ENCODE data around the gene TICRR.

The TICRR gene

GRCh38 chr15:89627256-89627970 lies 52.1 kb downstream of the TICRR start:
- Histone ChIP-seq H2AK5ac (ENCODE audit: low read length, severe bottlenecking) (no peak overlapping the region), H2BK5ac (ENCODE audit: low read depth, low read length, poor library complexity, severe bottlenecking) (no peak overlapping the region), H3K9me3 (ENCODE audit: control insufficient read depth, low read length) (no peaks in the 10 kb centered on the region), H2BK15ac (ENCODE audit: low read depth, poor library complexity, severe bottlenecking) (no peak overlapping the region), H2BK12ac (ENCODE audit: low read length in 2 of 2) (no peak overlapping the region), H2BK120ac (ENCODE audit: low read depth, low read length) (no peak overlapping the region), H3K36me3 (ENCODE audit: control insufficient read depth in 1 of 2, insufficient read depth in 2 of 2, low read depth in 1 of 2, low read length in 2 of 2) (peaks cover 84 to 92% of the 10 kb centered on the region in 2 experiments), H3K23ac (ENCODE audit: low read length in 2 of 2) (no peak overlapping the region), H3K14ac (ENCODE audit: low read length in 2 of 2) (no peak overlapping the region), H3K9ac (ENCODE audit: low read length) (no peak overlapping the region), H3K4ac (ENCODE audit: low read depth in 1 of 2, low read length in 2 of 2) (no peak overlapping the region), H3K79me1 (replicated peaks; ENCODE audit: low read length, poor library complexity, severe bottlenecking) (peaks cover 13% of the 10 kb centered on the region), H3K18ac (ENCODE audit: low read depth in 1 of 2, low read length in 2 of 2) (no peak overlapping the region), H2AFZ (ENCODE audit: low read depth, low read length) (no peak overlapping the region), H3K4me2 (ENCODE audit: low read length, poor library complexity, severe bottlenecking) (no peak overlapping the region), H3K4me1 (ENCODE audit: control insufficient read depth, insufficient read depth, low read depth, low read length) (no peaks in the 10 kb centered on the region), H4K91ac (ENCODE audit: low read length) (no peak overlapping the region), H3K27ac (ENCODE audit: low read length, poor library complexity, severe bottlenecking) (no peak overlapping the region), H3K4me3 (ENCODE audit: insufficient read depth in 1 of 2, low read depth in 1 of 2, low read length in 2 of 2) (no peak overlapping the region), H3K27me3 (ENCODE audit: control insufficient read depth in 1 of 2, insufficient read depth in 1 of 2, low read length in 2 of 2) (no peaks in the 10 kb centered on the region), H4K8ac (ENCODE audit: low read length) (no peak overlapping the region)
- no peak for DNase-seq
- 98% methylated on average over 8 of the region's 8 CpGs for WGBS

- H4K91ac ChIP-seq (ENCODE audit: low read length): no peak overlapping the region
- no peak overlapping the region for H3K23ac ChIP-seq (ENCODE audit: low read length in 2 of 2)
- no peak overlapping the region for H3K27ac ChIP-seq (ENCODE audit: low read length, poor library complexity, severe bottlenecking)
- no peaks in the 10 kb centered on the region for H3K9me3 ChIP-seq (ENCODE audit: control insufficient read depth, low read length)
- H2AFZ ChIP-seq (ENCODE audit: low read depth, low read length): no peak overlapping the region
- no peak overlapping the region for H2BK15ac ChIP-seq (ENCODE audit: low read depth, poor library complexity, severe bottlenecking)
- no peak overlapping the region for H2BK12ac ChIP-seq (ENCODE audit: low read length in 2 of 2)
- no peak overlapping the region for H3K18ac ChIP-seq (ENCODE audit: low read depth in 1 of 2, low read length in 2 of 2)
- H4K8ac ChIP-seq (ENCODE audit: low read length): no peak overlapping the region
- H3K9ac ChIP-seq (ENCODE audit: low read length): no peak overlapping the region
- H3K27me3 ChIP-seq (ENCODE audit: control insufficient read depth in 1 of 2, insufficient read depth in 1 of 2, low read length in 2 of 2): no peaks in the 10 kb centered on the region
- peaks cover 89 to 91% of the 10 kb centered on the region in 2 experiments for H3K36me3 ChIP-seq (ENCODE audit: control insufficient read depth in 1 of 2, insufficient read depth in 2 of 2, low read depth in 1 of 2, low read length in 2 of 2)
- H3K79me1 ChIP-seq (replicated peaks; ENCODE audit: low read length, poor library complexity, severe bottlenecking): peaks cover 13% of the 10 kb centered on the region
- DNase-seq: no peak
- no peak overlapping the region for H2AK5ac ChIP-seq (ENCODE audit: low read length, severe bottlenecking)
- WGBS: 96% methylated on average over 20 of the region's 21 CpGs
- H2BK120ac ChIP-seq (ENCODE audit: low read depth, low read length): no peak overlapping the region
- H3K4ac ChIP-seq (ENCODE audit: low read depth in 1 of 2, low read length in 2 of 2): no peak overlapping the region
- no peak overlapping the region for H3K4me2 ChIP-seq (ENCODE audit: low read length, poor library complexity, severe bottlenecking)
- no peaks in the 10 kb centered on the region for H3K4me1 ChIP-seq (ENCODE audit: control insufficient read depth, insufficient read depth, low read depth, low read length)
- H3K4me3 ChIP-seq (ENCODE audit: insufficient read depth in 1 of 2, low read depth in 1 of 2, low read length in 2 of 2): no peak overlapping the region
- H3K14ac ChIP-seq (ENCODE audit: low read length in 2 of 2): no peak overlapping the region
- no peak overlapping the region for H2BK5ac ChIP-seq (ENCODE audit: low read depth, low read length, poor library complexity, severe bottlenecking)
Observed at GRCh38 chr15:89628301-89628700, 53.0 kb downstream of the TICRR start.

DNA sequence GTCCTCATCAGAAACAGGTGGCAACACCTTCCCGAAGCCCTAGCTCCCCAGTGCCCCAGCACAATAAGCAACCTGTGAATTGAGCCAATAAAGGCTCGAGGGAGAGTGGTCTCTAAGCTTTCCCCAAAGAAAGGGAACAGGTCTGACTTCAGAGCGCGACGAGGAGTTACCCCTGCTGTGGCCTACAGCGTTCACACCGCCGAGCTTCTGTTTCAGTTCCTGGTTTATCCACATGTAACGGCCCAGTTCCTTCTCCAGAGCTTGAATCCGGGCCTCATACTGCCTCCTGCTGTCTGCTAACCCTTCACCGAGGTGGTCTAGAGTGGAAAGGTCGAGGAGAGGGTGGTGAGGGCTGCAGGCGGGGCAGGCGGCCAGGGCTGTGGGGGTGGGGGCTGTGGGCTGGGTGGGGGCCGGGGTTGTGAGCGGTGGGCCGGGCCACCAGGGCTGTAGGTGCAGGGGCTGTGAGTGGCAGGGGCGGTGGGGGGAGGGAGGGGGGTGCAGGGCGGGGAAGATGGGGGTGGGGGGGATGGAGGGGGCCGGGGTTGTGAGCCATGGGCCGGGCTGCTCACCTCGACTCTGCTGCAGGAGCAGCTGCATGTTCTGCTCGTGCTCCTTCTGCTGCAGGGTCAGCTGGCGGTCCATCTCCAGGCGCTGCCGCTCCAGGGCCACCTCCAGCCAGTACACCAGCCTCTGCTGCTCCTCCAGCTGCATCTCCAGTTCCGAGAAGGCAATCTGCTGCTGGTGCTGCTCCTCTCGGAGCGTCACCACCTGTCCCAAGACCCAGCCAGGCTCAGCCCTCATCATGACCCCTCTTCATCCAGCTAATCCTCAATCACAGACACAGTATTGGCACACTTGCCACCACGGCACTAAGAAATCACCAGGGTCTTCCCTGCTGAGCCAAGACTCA lies 53.8 kb downstream of the TICRR start:
- Histone ChIP-seq H3K79me1 (replicated peaks; ENCODE audit: low read length, poor library complexity, severe bottlenecking) (peaks cover 11% of the 10 kb centered on the region), H3K14ac (ENCODE audit: low read length in 2 of 2) (no peak overlapping the region), H3K36me3 (ENCODE audit: control insufficient read depth in 1 of 2, insufficient read depth in 2 of 2, low read depth in 1 of 2, low read length in 2 of 2) (peaks cover 94% of the 10 kb centered on the region in 2 experiments), H2BK5ac (ENCODE audit: low read depth, low read length, poor library complexity, severe bottlenecking) (no peak overlapping the region), H2BK120ac (ENCODE audit: low read depth, low read length) (no peak overlapping the region), H4K8ac (ENCODE audit: low read length) (no peak overlapping the region), H3K4me1 (ENCODE audit: control insufficient read depth, insufficient read depth, low read depth, low read length) (no peaks in the 10 kb centered on the region), H2BK12ac (ENCODE audit: low read length in 2 of 2) (no peak overlapping the region), H3K4ac (ENCODE audit: low read depth in 1 of 2, low read length in 2 of 2) (no peak overlapping the region), H3K4me3 (ENCODE audit: insufficient read depth in 1 of 2, low read depth in 1 of 2, low read length in 2 of 2) (no peak overlapping the region), H3K4me2 (ENCODE audit: low read length, poor library complexity, severe bottlenecking) (no peak overlapping the region), H4K91ac (ENCODE audit: low read length) (no peak overlapping the region), H3K18ac (ENCODE audit: low read depth in 1 of 2, low read length in 2 of 2) (no peak overlapping the region), H3K27me3 (ENCODE audit: control insufficient read depth in 1 of 2, insufficient read depth in 1 of 2, low read length in 2 of 2) (no peaks in the 10 kb centered on the region), H3K27ac (ENCODE audit: low read length, poor library complexity, severe bottlenecking) (no peak overlapping the region), H2AK5ac (ENCODE audit: low read length, severe bottlenecking) (no peak overlapping the region), H3K9ac (ENCODE audit: low read length) (no peak overlapping the region), H3K9me3 (ENCODE audit: control insufficient read depth, low read length) (no peaks in the 10 kb centered on the region), H2BK15ac (ENCODE audit: low read depth, poor library complexity, severe bottlenecking) (no peak overlapping the region), H2AFZ (ENCODE audit: low read depth, low read length) (no peak overlapping the region), H3K23ac (ENCODE audit: low read length in 2 of 2) (no peak overlapping the region)
- 97% methylated on average over 20 of the region's 30 CpGs for WGBS
- DNase-seq: no peak

GRCh38 chr15:89629829-89630228 lies 54.6 kb downstream of the TICRR start:
- H3K9ac ChIP-seq (ENCODE audit: low read length): no peak overlapping the region

More at GRCh38 chr15:89629829-89630228, 54.6 kb downstream of the TICRR start:
- no peak overlapping the region for H4K8ac ChIP-seq (ENCODE audit: low read length)
- H3K23ac ChIP-seq (ENCODE audit: low read length in 2 of 2): no peak overlapping the region
- H3K4me1 ChIP-seq (ENCODE audit: control insufficient read depth, insufficient read depth, low read depth, low read length): no peaks in the 10 kb centered on the region
- peaks cover 87 to 88% of the 10 kb centered on the region in 2 experiments for H3K36me3 ChIP-seq (ENCODE audit: control insufficient read depth in 1 of 2, insufficient read depth in 2 of 2, low read depth in 1 of 2, low read length in 2 of 2)
- no peak overlapping the region for H4K91ac ChIP-seq (ENCODE audit: low read length)
- no peak overlapping the region for H3K4me2 ChIP-seq (ENCODE audit: low read length, poor library complexity, severe bottlenecking)
- no peak overlapping the region for H3K18ac ChIP-seq (ENCODE audit: low read depth in 1 of 2, low read length in 2 of 2)
- no peak overlapping the region for H2AK5ac ChIP-seq (ENCODE audit: low read length, severe bottlenecking)
- no peak overlapping the region for H3K4ac ChIP-seq (ENCODE audit: low read depth in 1 of 2, low read length in 2 of 2)
- H3K4me3 ChIP-seq (ENCODE audit: insufficient read depth in 1 of 2, low read depth in 1 of 2, low read length in 2 of 2): no peak overlapping the region
- no peak for DNase-seq
- no peak overlapping the region for H3K14ac ChIP-seq (ENCODE audit: low read length in 2 of 2)
- no peak overlapping the region for H2BK120ac ChIP-seq (ENCODE audit: low read depth, low read length)
- no peak overlapping the region for H2AFZ ChIP-seq (ENCODE audit: low read depth, low read length)
- H3K79me1 ChIP-seq (replicated peaks; ENCODE audit: low read length, poor library complexity, severe bottlenecking): peaks cover 5% of the 10 kb centered on the region
- WGBS: 97% methylated on average over 4 of the region's 5 CpGs
- H3K9me3 ChIP-seq (ENCODE audit: control insufficient read depth, low read length): no peaks in the 10 kb centered on the region
- H3K27me3 ChIP-seq (ENCODE audit: control insufficient read depth in 1 of 2, insufficient read depth in 1 of 2, low read length in 2 of 2): no peaks in the 10 kb centered on the region
- H2BK15ac ChIP-seq (ENCODE audit: low read depth, poor library complexity, severe bottlenecking): no peak overlapping the region
- H2BK5ac ChIP-seq (ENCODE audit: low read depth, low read length, poor library complexity, severe bottlenecking): no peak overlapping the region
- H2BK12ac ChIP-seq (ENCODE audit: low read length in 2 of 2): no peak overlapping the region
- no peak overlapping the region for H3K27ac ChIP-seq (ENCODE audit: low read length, poor library complexity, severe bottlenecking)

All from mesenchymal stem cell (in vitro differentiated cells and primary cell).